ENCODE results near the gene CENPE.
"Not testable (repeated sequence)": the region's sequence is repeated elsewhere in the genome, so short reads cannot be mapped to it uniquely, and the experiment has no call there.

Gene CENPE, protein sequence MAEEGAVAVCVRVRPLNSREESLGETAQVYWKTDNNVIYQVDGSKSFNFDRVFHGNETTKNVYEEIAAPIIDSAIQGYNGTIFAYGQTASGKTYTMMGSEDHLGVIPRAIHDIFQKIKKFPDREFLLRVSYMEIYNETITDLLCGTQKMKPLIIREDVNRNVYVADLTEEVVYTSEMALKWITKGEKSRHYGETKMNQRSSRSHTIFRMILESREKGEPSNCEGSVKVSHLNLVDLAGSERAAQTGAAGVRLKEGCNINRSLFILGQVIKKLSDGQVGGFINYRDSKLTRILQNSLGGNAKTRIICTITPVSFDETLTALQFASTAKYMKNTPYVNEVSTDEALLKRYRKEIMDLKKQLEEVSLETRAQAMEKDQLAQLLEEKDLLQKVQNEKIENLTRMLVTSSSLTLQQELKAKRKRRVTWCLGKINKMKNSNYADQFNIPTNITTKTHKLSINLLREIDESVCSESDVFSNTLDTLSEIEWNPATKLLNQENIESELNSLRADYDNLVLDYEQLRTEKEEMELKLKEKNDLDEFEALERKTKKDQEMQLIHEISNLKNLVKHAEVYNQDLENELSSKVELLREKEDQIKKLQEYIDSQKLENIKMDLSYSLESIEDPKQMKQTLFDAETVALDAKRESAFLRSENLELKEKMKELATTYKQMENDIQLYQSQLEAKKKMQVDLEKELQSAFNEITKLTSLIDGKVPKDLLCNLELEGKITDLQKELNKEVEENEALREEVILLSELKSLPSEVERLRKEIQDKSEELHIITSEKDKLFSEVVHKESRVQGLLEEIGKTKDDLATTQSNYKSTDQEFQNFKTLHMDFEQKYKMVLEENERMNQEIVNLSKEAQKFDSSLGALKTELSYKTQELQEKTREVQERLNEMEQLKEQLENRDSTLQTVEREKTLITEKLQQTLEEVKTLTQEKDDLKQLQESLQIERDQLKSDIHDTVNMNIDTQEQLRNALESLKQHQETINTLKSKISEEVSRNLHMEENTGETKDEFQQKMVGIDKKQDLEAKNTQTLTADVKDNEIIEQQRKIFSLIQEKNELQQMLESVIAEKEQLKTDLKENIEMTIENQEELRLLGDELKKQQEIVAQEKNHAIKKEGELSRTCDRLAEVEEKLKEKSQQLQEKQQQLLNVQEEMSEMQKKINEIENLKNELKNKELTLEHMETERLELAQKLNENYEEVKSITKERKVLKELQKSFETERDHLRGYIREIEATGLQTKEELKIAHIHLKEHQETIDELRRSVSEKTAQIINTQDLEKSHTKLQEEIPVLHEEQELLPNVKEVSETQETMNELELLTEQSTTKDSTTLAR (N-terminal part only)

DNA sequence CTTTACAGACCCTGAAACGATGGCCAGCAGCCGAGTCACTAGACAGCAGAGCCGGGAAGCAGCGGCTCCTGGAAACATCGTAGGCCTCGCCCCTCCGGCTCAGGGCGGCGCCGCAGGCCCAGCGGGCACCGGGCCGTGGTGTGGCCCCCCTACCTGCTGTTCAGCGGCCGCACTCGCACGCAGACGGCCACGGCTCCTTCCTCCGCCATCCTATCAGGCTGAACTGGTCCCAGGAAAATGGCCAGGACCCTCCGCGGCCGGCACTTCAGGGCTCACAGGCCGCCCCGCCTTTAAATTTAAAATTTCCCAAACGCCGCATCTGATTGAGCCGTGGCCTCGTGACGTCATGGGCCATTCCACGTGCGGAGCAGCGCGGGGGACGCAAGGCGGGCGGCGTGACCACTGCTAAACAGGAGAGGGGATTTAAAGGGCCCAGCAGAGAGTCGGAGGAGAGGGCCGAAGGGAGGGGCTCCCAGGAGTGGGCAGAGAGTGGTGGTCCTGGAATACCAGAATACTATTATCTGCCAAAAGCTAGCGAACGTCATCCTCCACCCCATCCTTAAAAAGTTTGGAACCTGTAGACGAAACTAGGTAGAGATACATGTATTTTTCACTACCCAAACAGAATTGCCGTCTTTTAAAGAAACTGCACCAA lies at the start of gene CENPE:
TSS of gene CENPE (minus strand) at position 233 of the 655 bp plus-strand sequence. CDS start at position 209, 24 bp downstream.
- peak; percentile 80 to 88 for DNase-seq

DNA sequence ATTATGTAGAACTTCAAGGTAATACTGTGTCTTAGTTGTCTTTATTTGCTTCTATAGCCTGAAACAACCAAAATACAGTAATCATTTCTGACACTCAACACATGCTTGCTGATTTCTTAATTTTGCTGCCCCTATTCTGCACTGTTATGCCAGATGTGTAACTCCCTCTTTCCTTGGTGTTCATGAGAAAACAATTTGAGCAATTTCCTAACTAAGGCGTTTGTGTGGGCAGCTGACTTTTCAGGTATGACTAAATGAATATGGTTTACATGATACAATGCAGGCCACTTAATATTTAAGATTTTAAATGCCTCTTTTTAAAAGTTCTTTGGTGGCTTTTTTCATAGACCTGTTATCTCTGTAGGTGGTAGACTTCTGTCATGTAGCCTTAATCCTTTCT lies 46.1 kb upstream of the CENPE start:
- DNase-seq = no peak

DNA sequence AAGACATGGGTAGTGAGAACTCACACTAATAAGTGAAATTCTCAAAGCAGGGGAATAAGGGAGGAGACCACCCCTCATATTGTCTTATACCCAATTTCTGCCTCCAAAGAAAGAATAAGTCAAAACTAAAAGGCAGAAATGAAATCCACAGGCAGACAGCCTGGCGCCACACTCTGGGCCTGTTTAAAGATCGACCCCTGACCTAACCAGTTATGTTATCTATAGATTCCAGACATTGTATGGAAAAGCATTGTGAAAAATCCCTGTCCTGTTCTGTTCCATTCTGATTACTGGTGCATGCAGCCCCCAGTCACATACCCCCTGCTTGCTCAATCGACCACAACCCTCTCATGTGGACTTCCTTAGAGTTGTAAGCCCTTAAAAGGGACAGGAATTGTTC lies 32.8 kb upstream of the CENPE start:
- DNase-seq = not testable (repeated sequence)

DNA sequence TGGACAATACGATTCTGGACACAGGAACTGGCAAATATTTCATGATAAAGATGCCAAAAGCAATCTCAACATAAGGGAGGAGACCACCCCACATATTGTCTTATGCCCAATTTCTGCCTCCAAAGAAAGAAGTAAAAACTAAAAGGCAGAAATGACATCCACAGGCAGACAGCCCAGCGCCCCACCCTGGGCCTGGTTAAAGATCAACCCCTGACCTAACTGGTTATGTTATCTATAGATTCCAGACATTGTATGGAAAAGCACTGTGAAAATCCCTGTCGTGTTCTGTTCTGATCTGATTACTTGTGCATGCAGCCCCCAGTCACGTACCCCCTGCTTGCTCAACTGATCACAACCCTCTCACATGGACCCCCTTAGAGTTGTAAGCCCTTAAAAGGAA lies 25.4 kb upstream of the CENPE start:
- DNase-seq = not testable (repeated sequence)

DNA sequence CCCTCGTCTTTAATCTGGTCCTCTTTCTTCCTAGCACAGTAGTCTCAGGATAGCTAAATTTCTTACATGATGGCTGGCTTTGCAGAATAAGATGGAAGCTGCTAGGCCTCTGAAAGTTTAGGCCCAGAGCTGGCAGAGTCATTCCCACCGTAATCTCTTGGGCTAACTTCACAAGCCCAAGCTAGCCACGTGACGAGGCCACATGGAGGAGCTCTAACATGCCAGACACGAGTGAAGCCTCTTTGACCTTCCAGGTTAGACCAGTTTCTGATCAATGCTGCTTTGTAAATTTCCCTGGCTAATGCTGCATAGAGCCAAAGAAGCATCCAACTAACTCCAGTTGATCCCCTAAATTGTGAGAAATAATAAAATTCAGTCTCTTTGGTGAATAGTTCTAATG lies 9.5 kb upstream of the CENPE start:
- no peak for DNase-seq

DNA sequence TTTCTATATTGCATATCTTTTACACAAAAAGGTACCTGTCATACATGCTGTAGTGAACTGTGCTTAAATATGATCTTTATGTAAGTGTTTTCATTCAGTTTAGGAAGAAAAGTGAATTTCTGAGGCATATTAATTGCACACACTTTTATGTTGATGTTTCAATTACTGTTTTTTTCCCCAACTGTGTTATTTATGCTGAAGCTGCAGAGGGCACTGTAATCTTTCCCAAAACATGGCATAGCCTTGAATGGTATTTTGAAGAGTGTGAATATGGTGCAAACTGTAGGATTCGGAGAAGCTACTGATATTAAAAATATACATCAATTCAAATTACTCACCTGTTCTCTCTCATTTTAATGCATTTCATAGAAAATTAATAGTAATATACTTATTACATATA lies 6.0 kb upstream of the CENPE start:
- DNase-seq = no peak

DNA sequence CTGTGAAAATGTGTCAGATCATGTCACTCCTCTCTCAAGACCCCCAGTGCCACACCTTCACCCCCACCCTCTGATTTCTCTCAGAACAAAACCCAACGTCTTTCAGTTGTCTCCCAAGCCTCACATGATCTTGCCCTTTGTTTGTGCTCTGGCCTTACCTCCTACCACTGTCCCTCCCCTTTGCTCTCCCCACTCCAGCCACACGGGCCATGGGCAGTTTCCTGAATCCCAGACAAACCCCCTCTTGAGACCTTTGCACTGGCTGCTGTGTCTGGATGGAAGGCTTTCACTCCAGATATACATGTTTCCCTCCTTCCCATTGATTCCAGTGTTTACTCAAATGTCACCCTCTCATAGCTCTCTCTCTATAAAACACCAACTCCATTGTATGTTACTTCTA lies 3.6 kb upstream of the CENPE start:
- no peak for DNase-seq

DNA sequence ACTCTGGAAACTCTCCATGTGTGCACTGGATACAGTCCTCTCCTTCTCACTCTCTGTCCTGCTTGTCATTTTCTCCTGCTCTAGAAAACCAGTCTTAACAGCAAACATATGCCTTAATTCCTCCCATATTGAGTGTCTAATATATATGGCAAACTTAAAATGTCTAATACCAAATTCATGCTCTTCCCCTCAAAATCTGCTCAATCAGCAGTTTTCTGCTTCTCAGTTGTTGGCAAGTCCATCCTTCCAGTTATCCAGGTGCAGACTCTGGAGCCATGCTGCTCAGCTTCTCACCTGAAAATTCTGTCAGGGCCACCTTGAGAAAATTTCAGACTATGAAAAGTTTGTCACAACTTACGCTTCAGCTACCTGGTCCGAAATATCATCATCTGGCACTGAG lies 3.1 kb upstream of the CENPE start:
- no peak for DNase-seq

DNA sequence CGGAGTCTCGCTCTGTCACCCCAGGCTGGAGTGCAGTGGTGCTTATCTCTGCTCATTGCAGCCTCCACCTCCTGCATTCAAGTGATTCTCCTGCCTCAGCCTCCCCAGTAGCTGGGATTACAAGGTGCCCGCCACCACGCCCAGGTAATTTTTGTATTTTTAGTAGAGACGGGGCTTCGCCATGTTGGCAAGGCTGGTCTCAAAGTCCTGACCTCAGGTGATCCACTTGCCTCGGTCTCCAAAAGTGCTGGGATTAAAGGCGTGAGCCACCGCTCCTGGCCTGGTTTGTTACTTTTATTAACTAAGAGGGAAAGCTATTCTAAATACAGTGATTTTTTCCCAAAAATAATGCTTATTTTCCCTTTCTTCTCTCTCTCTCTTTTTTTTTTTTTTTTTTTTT lies 866 bp upstream of the CENPE start:
- no peak for DNase-seq

DNA sequence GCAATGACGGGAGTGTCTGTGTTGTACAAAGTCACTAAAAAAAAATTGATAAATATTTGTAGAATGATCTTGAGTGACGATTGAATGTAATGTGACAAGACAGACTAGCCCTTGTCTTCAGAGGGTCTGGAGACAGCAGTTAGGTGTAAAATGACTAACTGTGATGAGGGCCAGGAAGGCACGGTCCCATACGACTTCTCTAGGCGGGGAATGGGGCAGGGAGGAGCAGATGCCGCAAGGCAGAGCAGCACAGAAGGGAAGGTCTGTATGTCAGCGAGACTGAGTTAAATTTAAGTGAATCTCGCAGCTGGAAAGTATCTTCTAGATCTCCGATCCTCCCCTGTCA lies 405 bp downstream of the CENPE start:
- no peak for DNase-seq

DNA sequence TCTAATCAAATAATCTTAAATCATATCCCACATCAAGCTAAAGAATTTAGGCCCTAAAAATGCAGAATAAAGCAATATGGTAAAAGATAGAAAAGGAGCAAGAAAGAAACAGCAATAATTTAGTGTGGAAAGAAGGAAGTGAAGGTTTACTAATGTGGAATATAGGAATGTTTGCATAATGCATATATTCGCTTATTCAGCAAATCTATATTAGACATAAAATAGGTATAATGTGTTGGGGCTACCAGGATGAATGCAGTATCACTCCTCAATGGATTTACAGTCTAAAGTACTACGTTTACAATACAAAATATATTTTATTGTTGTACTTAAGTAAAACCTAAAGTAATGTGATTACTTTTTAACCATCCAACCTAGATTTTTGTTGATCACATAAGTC lies 4.7 kb downstream of the CENPE start:
- no peak for DNase-seq

DNA sequence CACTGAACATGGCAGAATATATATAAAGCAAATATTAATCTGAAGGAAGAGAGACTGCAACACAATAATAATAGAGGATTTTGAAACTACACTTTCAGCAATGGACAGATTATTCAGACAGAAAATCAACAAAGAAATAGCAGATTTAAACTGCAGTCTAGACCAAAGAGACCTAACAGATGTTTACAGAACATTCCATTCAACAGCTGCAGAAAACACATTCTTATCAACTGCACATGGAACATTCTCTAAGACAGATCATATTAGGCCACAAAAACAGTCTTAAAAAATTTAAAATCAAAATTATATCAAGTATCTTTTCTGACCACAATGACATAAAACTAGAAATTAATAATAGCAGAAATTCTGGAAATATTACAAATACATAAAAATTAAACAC lies 27.1 kb downstream of the CENPE start:
- no peak for DNase-seq

DNA sequence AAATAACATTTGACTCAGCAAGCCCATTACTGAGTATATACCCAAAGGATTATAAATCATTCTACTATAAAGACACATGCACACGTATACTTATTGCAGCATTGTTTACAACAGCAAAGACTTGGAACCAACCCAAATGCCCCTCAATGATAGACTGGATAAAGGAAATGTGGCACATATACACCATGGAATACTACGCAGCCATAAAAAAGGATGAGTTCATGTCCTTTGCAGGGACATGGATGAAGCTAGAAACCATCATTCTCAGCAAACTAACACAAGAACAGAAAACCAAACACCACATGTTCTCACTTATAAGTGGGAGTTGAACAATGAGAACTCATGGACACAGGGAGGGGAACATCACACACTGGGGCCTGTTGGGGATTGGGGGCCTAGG lies 28.4 kb downstream of the CENPE start:
- DNase-seq = not testable (repeated sequence)

DNA sequence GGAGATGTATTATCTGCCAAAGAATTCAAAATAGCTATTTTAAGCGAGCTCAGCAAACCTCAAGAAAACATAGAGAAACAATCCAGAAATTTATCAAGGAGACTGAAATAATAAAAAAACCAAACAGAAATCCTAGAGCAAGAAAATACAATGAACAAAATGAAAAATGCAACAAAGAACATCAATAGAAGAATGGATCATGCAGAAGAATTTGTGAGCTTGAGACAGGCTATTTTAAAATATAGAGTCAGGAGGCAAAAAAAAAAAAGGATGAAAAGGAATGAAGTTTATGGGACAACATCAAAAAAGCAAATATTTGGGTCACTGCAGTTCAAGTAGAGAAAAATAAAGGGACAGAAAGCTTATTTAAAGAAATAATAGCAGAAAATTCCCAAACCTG lies 29.1 kb downstream of the CENPE start:
- DNase-seq = no peak

DNA sequence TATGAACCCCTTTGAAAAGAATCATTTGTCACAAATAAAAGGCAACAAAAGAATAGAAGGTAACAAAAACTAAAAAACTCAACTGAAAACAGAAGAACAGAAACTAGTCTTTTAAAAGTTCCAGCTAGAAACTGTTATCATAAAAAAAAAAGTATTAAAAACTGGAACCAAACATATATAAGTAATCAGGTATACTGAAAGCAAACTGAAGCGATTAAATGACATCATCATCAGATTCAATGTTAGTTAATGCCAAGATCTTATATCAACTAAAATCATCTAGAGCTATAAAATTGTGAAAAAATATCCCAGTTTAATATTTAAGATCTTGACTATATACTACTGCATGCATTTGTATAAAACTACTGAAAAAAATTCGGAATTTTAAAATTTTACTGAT lies 36.0 kb downstream of the CENPE start:
- DNase-seq = no peak

DNA sequence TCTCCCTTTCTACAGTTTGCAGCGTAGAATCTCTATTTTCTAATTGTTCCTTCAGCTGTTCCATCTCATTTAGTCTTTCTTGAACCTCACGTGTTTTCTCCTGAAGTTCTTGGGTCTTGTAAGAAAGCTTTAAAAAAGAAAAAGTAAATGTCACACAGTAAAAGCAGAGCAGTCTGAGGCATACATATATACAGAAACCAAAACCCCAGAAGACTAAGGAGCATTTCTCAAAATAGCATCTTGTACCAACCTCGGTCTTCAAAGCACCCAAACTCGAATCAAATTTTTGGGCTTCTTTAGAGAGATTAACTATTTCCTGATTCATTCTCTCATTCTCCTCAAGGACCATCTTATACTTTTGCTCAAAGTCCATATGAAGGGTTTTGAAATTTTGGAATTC lies 39.4 kb downstream of the CENPE start:
- no peak for DNase-seq

DNA sequence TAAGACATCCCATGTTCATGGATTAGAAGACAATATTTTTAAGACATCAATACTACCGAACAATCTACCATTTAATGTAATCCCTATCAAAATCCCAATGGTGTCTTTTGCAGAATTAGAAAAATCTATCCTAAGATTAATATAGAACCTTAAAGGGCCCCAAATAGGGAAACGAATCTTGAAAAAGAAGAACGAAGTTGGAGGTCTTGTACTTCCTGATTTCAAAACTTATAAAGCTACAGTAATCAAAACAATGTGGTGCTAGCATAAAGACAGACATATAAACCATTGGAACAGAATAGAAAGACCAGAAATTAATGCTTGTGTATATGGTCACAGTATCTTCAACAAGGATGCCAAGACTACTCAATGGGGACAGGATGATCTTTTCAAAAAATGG lies 42.0 kb downstream of the CENPE start:
- DNase-seq = no peak

DNA sequence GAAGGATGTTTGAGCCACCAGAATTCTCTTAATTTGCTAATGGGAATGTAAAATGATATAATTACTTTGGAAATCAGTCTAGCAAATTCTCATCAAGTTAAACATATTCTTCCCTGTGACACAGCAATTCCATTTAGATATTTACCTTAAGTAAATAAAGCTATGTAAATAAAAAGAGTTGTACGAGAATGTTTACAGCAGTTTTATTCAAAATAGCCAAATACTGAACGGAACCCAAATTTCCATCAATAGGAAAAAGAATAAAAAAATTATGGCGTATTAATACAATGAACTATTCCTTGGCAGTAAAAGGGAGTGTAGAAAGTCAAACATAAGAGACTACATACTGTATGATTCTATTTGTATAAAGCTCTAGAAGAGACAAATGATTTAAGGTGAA lies 45.8 kb downstream of the CENPE start:
- DNase-seq = no peak

DNA sequence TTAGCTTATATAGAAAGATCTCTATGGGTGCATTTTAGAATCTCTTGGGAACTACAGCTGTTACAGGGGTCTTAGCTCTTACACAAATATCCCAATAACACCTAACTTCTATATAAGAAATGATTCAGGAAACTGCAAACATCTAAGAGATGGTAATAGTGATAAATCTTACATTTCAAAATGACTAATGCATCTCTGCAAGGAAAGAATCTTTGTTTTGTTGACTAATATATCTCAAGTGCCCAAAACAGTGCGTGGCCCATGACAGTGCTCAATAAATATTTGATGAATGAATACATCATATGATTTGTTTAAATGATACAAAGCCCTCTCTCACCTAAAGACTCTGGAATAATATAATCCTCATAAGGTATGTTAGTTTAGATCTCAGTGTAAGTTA lies 47.5 kb downstream of the CENPE start:
- DNase-seq = no peak

DNA sequence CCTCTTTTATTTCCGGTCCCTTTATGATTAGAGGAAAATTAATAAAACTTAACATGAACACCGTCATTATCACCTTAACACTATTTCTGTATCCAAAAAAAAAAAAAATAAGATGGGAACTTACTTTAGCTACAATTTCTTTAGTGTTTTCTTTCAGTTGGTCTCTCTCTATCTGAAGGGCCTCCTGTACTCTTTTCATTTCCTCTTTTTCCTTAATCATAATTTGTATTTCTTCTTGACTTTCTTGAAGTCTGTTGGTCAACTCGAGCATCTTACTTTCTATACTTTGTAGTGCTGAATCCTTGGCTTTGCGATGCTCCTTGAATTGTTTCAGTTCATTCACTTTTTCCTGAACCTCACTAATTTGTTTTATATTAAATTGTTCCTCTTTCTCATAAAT lies 53.2 kb downstream of the CENPE start:
- no peak for DNase-seq

DNA sequence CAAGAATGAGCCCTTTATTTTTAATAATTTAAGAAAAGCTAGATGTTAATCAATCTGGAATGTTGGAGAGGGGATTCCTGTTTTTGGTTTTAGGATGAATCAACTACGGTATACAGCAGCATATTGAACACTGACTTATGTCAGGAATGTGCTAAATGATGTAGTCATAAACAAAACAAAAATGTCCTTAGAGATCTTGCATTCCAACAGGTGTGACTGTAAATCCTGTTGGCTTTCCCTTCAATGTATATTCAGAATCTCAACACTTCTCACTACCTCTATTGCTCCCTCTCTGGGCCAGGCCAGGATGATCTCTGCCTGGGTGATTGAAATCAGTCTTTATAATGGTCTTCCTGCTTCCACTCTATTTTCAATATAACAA lies 60.7 kb downstream of the CENPE start:
- DNase-seq = no peak

DNA sequence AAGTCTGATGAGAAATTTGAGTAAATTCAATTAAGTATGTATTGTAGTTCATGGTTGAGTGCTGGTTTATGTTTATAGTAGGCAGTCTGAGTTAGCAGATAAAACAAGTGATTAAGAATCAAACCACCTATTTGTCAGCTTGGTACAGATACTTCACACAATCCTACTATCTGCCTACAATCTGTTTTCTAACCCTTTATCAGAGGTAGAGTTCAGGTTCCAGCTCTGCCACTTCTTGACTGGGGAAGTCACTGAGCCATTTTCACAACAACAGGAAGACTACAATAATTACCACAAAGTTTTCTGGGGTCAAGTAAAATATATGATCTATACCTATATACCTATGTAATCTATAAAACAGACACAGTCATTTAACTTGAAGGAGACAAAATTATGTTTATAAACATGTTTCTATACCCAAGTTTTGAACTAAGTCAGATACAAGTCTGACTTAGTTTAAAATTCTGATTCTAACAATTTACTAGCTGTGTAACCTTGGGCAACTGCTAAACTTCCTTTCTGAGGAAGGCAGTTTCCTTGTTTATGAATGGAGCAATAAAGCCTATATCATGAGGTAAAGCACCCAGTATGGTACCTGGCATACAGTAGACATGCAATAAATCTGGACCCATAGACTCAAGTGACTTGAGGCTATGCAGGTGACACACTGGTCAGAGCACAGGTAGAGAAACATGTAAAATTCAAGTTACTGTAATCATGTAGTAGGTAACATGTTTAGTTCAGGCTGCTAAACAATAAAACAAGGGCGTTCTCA lies 61.3 kb downstream of the CENPE start:
- DNase-seq = no peak

Measured in CD4-positive, alpha-beta T cell treated with Interleukin-1 beta for 1 hour (primary cell).